Measurements from ENCODE around the gene NOTCH1. TPM values are rescaled to one million over a fixed set of nuclear protein-coding genes. Genes with fewer than 3 reads are reported as not detected.

Gene NOTCH1
- polyA plus RNA-seq, 2 of the 4 experiments (the other 2 are of a cell fraction) = 0.88 to 5.7 TPM

- CTCF ChIA-PET = interaction anchor here (1.6 to 2.8 kb wide), 3 partner anchors 36 to 101 kb away, joined by 4 to 10 read pairs (median 6); no protein-coding TSS in a partner anchor
Measured at GRCh38 chr9:136588663-136589464, 43.0 kb upstream of the NOTCH1 start.

More at GRCh38 chr9:136588663-136589464, 43.0 kb upstream of the NOTCH1 start:
- no peak for FAIRE-seq
- Histone ChIP-seq H3K4me2 (peak overlapping the region; percentile 8; the same call in 1 of the 3 replicates), H3K9me3 (no peaks in the 10 kb centered on the region), H3K27ac (peak overlapping the region in 1 of 2 experiments; percentile 67; a peak in 3 of 6 replicates), H3K4me3 (no peak overlapping the region), H3K4me1 (0 out of 3 replicates have a peak, but pooled peaks cover 9% of the 10 kb centered on the region)
- no peak for DNase-seq (ENCODE audit: low read depth in 1 of 2, low spot score in 1 of 2)
- ATAC-seq = peak in 1 of 2 experiments; percentile 14; a peak in 3 of 6 replicates
- TF ChIP-seq ATOH8 (CRISPR knock-in tag; IDR thresholded peaks at IDR 0.05; ENCODE audit: low read depth) (no peak), HOXA7 (CRISPR knock-in tag; IDR thresholded peaks at IDR 0.05) (no peak), CEBPB (IDR thresholded peaks at IDR 0.05) (no peak), MAZ (IDR thresholded peaks at IDR 0.05; ENCODE audit: borderline replicate concordance, low read depth, low read length) (no peak), RAD21 (conservative IDR thresholded peaks at IDR 0.05 in 1 of 2, IDR thresholded peaks at IDR 0.05 in 1 of 2) (no peak), HMGXB4 (CRISPR knock-in tag; IDR thresholded peaks at IDR 0.05; ENCODE audit: borderline replicate concordance) (no peak), ZFP36 (IDR thresholded peaks at IDR 0.05; ENCODE audit: borderline replicate concordance, partially characterized antibody) (no peak), REST (IDR thresholded peaks at IDR 0.05) (no peak), HOXB5 (CRISPR knock-in tag; IDR thresholded peaks at IDR 0.05) (no peak), MAX (IDR thresholded peaks at IDR 0.05) (no peak), NFE2L2 (conservative IDR thresholded peaks at IDR 0.05; ENCODE audit: low read length) (no peak)
- WGBS (ENCODE audit: missing lambda C conversion rate) = 78% methylated on average over 13 of the region's 21 CpGs
- POLR2A ChIA-PET = no interaction called here
